AG09309 (cell line): ENCODE measurements around the gene KRT14.
"Not testable (repeated sequence)": the region's sequence is repeated elsewhere in the genome, so short reads cannot be mapped to it uniquely, and the experiment has no call there.

Experiments
- DNase-seq: peaks from one replicate; pipeline ENCODE4 v3.0.0-alpha.2; 2010; ENCODE audit warnings: low read depth
- H3K4me3 ChIP-seq: 2 replicates; pipeline ENCODE4 v1.5.1; 2011; ENCODE audit warnings: mild to moderate bottlenecking, low read depth, low read length, moderate library complexity; ENCODE audit not compliant: control insufficient read depth
- CTCF ChIP-seq: IDR thresholded peaks from 2 replicates; pipeline ENCODE4 v1.5.1; 2011; ENCODE audit warnings: mild to moderate bottlenecking, low read depth, low read length, inconsistent platforms; ENCODE audit not compliant: insufficient read depth, control insufficient read depth; ENCODE audit errors: missing control alignments

The KRT14 gene

GRCh38 chr17:41545829-41546410 is 40.8 kb downstream of the KRT14 start:
- H3K4me3 ChIP-seq: no peak overlapping the region
- no peak for TF ChIP-seq CTCF

GRCh38 chr17:41544935-41545334 is 41.8 kb downstream of the KRT14 start:
- H3K4me3 ChIP-seq: no peak overlapping the region
- DNase-seq: no peak
- TF ChIP-seq CTCF: no peak

More at GRCh38 chr17:41545829-41546410, 40.8 kb downstream of the KRT14 start:
- DNase-seq: no peak

GRCh38 chr17:41544491-41544892 is 42.2 kb downstream of the KRT14 start:
- TF ChIP-seq CTCF: no peak
- H3K4me3 ChIP-seq: no peak overlapping the region
- DNase-seq: no peak

- not testable (repeated sequence) for H3K4me3 ChIP-seq, DNase-seq
Observed at GRCh38 chr17:41542786-41543185, 43.9 kb downstream of the KRT14 start.

GRCh38 chr17:41542357-41542756 is 44.3 kb downstream of the KRT14 start:
- TF ChIP-seq CTCF: no peak
- DNase-seq: no peak
- no peak overlapping the region for H3K4me3 ChIP-seq

GRCh38 chr17:41540921-41541625 is 45.6 kb downstream of the KRT14 start:
- no peak for TF ChIP-seq CTCF
- H3K4me3 ChIP-seq: no peak overlapping the region
- DNase-seq: no peak

GRCh38 chr17:41539979-41540701 is 46.6 kb downstream of the KRT14 start:
- H3K4me3 ChIP-seq: no peak overlapping the region
- DNase-seq: no peak
- TF ChIP-seq CTCF: no peak
